Colonic mucosa (tissue), 4 donors: ENCODE results near the gene DHX38. TPM values are rescaled to one million over a fixed set of nuclear protein-coding genes. Genes with fewer than 3 reads are reported as not detected.

Source experiments
- DNase-seq: peaks from one replicate; pipeline ENCODE4 v3.0.0-alpha.2; 2020
- H3K27ac ChIP-seq: fragments of 200-600 bp; one replicate; pipeline ENCODE4 v1.8.0; 2021
- H3K27me3 ChIP-seq: fragments of 200-600 bp; one replicate; pipeline ENCODE4 v1.8.0; 2021
- H3K36me3 ChIP-seq: fragments of 200-600 bp; one replicate; pipeline ENCODE4 v1.8.0; 2021
- H3K4me1 ChIP-seq: fragments of 200-600 bp; one replicate; pipeline ENCODE4 v1.8.0; 2021; ENCODE audit warnings: mild to moderate bottlenecking
- H3K4me3 ChIP-seq: fragments of 200-600 bp; one replicate; pipeline ENCODE4 v1.8.0; 2021
- H3K9ac ChIP-seq, 2 donors: one replicate each; pipeline ENCODE4 v1.7.0; 2013; ENCODE audit warnings: control low read depth in 2 of 2, low read depth in 2 of 2, low read length in 2 of 2
- H3K9me3 ChIP-seq: fragments of 200-600 bp; one replicate; pipeline ENCODE4 v1.8.0; 2021
- intact Hi-C: fragments of 100-400 bp; cut with DNase I; formaldehyde crosslinking; loops from one replicate; pipeline ENCODE4 v1.14.1; 2022
- total RNA-seq, 2 donors: library from RNA; stranded (reverse); fragmentation: NEBNext Ultra II Directional in 1 of 2; extraction: Animal tissue kit (Norgen Biotek cat#: 25700) in 1 of 2; gene quantifications; one replicate each; pipeline ENCODE4 v1.2.1, GENCODE V29; 2021
- TF ChIP-seq, protein P1 (sequence below): fragments of 200-600 bp; IDR thresholded peaks from one replicate; pipeline ENCODE4 v1.8.0; 2022; ENCODE audit warnings: antibody characterized with exemption, mild to moderate bottlenecking
- donor health status: healthy.
- donor health status: DM: no; HTN: no; CAD: no.
- donor health status: DM: no; HTN: no; CAD: no.

DHX38 gene
- total RNA-seq, 2 donors from 2014 or later: 41.7 to 79.3 TPM

DNA sequence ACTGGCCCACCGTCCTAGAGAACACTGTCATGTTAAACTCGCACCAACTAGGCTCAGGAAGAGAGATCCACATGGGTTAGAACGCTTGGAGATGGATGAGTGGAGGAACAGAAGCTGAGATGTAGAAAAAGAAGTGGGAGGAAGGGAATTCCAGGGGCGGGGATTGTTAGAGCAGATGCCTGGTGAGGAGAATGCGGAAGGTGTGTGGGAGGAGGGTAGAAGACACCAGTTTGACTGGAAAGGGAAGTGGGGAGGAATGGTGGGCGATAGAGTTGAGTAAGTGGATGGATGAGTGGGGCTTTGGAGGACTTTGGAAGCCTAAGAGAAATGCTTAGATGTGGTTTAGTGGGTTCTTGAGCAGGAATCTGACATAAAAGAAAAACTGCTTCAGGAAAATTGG is 37.4 kb downstream of the DHX38 start:
- DNase-seq: no peak
- Histone ChIP-seq H3K4me1 (no peaks in the 10 kb centered on the region), H3K9me3 (no peaks in the 10 kb centered on the region), H3K4me3 (no peak overlapping the region), H3K36me3 (no peaks in the 10 kb centered on the region), H3K27ac (no peak overlapping the region), H3K9ac (no peak overlapping the region), H3K27me3 (no peaks in the 10 kb centered on the region)
- intact Hi-C loops: no loop called here
- TF ChIP-seq, protein P1, sequence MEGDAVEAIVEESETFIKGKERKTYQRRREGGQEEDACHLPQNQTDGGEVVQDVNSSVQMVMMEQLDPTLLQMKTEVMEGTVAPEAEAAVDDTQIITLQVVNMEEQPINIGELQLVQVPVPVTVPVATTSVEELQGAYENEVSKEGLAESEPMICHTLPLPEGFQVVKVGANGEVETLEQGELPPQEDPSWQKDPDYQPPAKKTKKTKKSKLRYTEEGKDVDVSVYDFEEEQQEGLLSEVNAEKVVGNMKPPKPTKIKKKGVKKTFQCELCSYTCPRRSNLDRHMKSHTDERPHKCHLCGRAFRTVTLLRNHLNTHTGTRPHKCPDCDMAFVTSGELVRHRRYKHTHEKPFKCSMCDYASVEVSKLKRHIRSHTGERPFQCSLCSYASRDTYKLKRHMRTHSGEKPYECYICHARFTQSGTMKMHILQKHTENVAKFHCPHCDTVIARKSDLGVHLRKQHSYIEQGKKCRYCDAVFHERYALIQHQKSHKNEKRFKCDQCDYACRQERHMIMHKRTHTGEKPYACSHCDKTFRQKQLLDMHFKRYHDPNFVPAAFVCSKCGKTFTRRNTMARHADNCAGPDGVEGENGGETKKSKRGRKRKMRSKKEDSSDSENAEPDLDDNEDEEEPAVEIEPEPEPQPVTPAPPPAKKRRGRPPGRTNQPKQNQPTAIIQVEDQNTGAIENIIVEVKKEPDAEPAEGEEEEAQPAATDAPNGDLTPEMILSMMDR: no peak

DNA sequence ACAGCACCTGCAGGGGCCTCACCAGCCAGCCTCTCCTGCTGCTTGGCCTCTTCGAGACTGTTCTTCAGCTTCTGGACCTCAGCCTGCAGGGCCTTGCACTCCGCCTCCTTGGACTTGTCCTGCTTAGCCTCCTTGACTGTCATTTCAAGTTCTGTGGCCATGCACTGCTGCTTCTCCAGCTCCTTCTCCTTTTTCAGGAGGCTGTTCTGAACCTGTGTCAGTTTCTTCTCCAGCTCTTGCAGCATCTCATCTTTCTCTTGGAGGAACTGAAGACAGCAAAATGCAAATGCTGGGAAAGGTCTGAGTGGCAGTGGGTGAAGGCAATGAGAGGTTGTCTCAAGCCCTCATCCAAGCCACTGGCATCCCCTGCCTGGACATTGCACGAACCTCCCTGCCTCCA is 39.1 kb downstream of the DHX38 start:
- Histone ChIP-seq H3K36me3 (no peaks in the 10 kb centered on the region), H3K4me1 (no peaks in the 10 kb centered on the region), H3K27me3 (no peaks in the 10 kb centered on the region), H3K9me3 (no peaks in the 10 kb centered on the region), H3K27ac (no peak overlapping the region), H3K4me3 (no peak overlapping the region), H3K9ac (no peak overlapping the region)
- TF ChIP-seq, protein P1: no peak
- intact Hi-C loops: no loop called here
- DNase-seq: no peak

DNA sequence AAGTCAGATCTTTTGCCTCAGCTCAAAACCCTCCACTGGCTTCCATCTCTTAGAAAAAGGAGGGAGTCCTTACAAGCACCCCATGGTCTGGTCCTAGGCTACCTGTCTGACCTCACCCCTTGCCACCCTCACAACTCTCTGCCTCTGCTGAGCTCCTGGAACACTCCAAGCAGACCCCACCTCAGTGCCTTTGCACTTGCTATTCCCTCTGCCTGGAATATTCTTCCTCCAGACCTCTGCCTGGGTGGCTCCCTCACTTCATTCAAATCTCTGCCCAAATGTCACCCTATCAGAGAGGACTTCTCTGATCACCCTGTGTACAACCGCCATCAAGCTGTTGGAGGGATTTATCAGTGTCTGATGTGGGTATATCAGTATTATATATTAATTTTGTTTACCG is 40.9 kb downstream of the DHX38 start:
- no peaks in the 10 kb centered on the region for H3K9me3 ChIP-seq
- no peak for DNase-seq
- H3K4me1 ChIP-seq: no peaks in the 10 kb centered on the region
- H3K27me3 ChIP-seq: no peaks in the 10 kb centered on the region
- no peak overlapping the region for H3K27ac ChIP-seq
- intact Hi-C loops: no loop called here
- TF ChIP-seq, protein P1: no peak
- no peak overlapping the region for H3K4me3 ChIP-seq
- H3K36me3 ChIP-seq: no peaks in the 10 kb centered on the region
- H3K9ac ChIP-seq: no peak overlapping the region

DNA sequence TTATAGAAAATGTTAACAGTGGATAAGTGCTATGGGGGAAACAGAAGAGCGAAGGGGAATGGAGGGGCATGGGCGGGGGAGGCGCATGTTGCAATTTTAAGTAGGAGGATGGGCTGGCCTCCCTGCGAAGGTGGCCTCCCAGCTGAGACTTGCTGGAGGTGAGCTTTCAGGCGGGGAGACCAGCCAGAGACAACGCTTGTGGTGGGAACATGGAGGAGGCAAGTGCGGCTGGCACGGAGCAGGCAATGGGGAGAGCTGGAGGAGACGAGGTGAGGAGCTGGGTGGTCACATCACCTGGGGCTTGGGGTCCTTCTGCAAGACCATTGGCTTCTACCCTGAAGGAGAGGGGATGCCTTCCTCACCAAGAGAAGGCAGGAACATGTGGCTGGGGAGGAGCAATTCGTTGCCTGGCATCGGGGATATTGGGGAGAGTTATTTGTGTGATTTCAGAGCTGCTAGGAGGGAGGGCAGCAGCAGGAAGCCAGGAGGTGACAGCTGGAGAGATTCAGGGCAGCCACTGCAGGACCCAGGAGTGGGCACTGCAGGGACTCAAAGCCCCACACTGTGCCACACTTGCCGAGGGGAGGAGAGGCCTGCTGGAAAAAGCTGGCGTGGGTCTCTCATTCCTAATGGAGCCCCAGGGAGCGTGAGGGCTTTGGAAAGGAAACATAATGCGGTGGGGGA is 43.9 kb downstream of the DHX38 start:
- H3K9ac ChIP-seq: no peak overlapping the region
- H3K27me3 ChIP-seq: no peaks in the 10 kb centered on the region
- H3K36me3 ChIP-seq: no peaks in the 10 kb centered on the region
- intact Hi-C loops: no loop called here
- no peaks in the 10 kb centered on the region for H3K9me3 ChIP-seq
- no peak overlapping the region for H3K4me3 ChIP-seq
- TF ChIP-seq, protein P1: no peak
- no peak for DNase-seq
- H3K27ac ChIP-seq: no peak overlapping the region
- no peaks in the 10 kb centered on the region for H3K4me1 ChIP-seq

DNA sequence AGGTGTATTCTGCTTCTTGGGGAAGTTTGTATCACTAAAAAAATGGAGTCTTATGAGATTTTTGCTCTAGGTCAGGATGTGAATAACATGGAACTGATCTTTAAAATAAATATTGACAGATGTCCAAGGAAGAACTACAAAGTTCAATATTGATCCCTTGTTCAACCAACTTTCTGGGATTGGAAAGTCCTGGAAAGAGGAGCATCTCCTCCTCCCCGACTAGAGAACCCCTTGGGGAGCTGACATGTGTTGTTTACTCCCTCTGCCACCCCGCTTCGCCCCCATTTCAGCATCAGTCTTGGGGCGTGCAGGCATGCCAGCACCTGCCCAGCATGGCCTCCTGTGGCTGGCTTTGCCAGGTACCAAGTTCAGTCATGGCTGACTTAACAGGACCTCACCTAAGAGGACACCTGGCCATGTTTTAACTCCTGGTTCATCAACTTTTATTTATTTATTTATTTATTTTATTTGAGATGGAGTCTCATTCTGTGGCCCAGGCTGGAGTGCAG is 44.5 kb downstream of the DHX38 start:
- H3K4me3 ChIP-seq: no peak overlapping the region
- no peaks in the 10 kb centered on the region for H3K36me3 ChIP-seq
- no peak overlapping the region for H3K27ac ChIP-seq
- no peak for DNase-seq
- TF ChIP-seq, protein P1: no peak
- no peaks in the 10 kb centered on the region for H3K27me3 ChIP-seq
- H3K4me1 ChIP-seq: no peaks in the 10 kb centered on the region
- intact Hi-C loops: no loop called here
- H3K9ac ChIP-seq: no peak overlapping the region
- H3K9me3 ChIP-seq: no peaks in the 10 kb centered on the region
